Left ventricle myocardium inferior (tissue), 1 donor: ENCODE results near the gene PLEKHG3. TPM values are rescaled to one million over a fixed set of nuclear protein-coding genes. Genes with fewer than 3 reads are reported as not detected.
A peak's percentile ranks its signal among the peaks of the same experiment; 100 is the strongest.

Experiments
- DNase-seq: peaks from one replicate; pipeline ENCODE4 v3.0.0-alpha.2; 2020
- H3K27ac ChIP-seq: fragments of 200-600 bp; replicated peaks from 2 replicates; pipeline ENCODE4 v1.8.0; 2021
- H3K27me3 ChIP-seq: fragments of 200-600 bp; 2 replicates; pipeline ENCODE4 v1.8.0; 2021; ENCODE audit warnings: low read depth
- H3K36me3 ChIP-seq: fragments of 200-600 bp; 2 replicates; pipeline ENCODE4 v1.8.0; 2021
- H3K4me1 ChIP-seq: fragments of 200-600 bp; 2 replicates; pipeline ENCODE4 v1.8.0; 2021
- H3K4me3 ChIP-seq: fragments of 200-600 bp; 2 replicates; pipeline ENCODE4 v1.8.0; 2021; ENCODE audit warnings: mild to moderate bottlenecking, moderate library complexity
- H3K9me3 ChIP-seq: fragments of 200-600 bp; replicated peaks from 2 replicates; pipeline ENCODE4 v1.8.0; 2021
- intact Hi-C: fragments of 100-400 bp; cut with micrococcal nuclease; formaldehyde crosslinking; loops from one replicate; pipeline ENCODE4 v1.11.0; 2022
- total RNA-seq: library from RNA; stranded (reverse); fragmentation: NEBNext Ultra II Directional; extraction: Animal tissue kit (Norgen Biotek cat#: 25700); gene quantifications from one replicate; pipeline ENCODE4 v1.2.1, GENCODE V29; 2021
- TF ChIP-seq, protein P1 (sequence below): fragments of 200-600 bp; IDR thresholded peaks from 2 replicates; pipeline ENCODE4 v1.8.0; 2021; ENCODE audit warnings: antibody characterized with exemption, mild to moderate bottlenecking, borderline replicate concordance
- donor health status: DM: no; HTN: yes; CAD: no; lungs with severe emphysema.

PLEKHG3 gene
- total RNA-seq, 1 donor from 2014 or later: 16.5 TPM

DNA sequence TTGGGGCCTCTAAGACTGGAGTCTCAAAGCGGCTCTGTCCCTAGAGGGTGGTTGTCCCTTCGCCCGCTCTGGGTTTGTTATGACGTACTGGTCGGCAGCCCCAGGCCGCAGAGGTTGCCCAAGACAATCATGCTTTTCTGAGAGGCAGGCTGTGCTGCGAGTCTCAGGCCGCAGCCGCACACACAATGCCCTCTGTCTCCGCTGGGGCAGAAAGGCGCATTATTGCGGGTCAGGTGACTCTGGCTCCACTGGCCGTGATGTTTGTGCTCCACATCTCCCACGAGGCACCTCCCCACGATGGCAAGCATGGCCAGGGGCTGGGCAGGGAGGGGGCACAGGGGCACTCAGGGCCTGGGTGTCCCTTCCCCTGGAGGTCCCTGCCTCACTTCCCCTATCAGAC is 21.0 kb upstream of the PLEKHG3 start:
- Histone ChIP-seq H3K9me3 (no peaks in the 10 kb centered on the region), H3K4me1 (peaks cover 30% of the 10 kb centered on the region), H3K27ac (peak overlapping the region; percentile 80), H3K27me3 (no peaks in the 10 kb centered on the region), H3K4me3 (no peak overlapping the region), H3K36me3 (no peaks in the 10 kb centered on the region)
- TF ChIP-seq, protein P1, sequence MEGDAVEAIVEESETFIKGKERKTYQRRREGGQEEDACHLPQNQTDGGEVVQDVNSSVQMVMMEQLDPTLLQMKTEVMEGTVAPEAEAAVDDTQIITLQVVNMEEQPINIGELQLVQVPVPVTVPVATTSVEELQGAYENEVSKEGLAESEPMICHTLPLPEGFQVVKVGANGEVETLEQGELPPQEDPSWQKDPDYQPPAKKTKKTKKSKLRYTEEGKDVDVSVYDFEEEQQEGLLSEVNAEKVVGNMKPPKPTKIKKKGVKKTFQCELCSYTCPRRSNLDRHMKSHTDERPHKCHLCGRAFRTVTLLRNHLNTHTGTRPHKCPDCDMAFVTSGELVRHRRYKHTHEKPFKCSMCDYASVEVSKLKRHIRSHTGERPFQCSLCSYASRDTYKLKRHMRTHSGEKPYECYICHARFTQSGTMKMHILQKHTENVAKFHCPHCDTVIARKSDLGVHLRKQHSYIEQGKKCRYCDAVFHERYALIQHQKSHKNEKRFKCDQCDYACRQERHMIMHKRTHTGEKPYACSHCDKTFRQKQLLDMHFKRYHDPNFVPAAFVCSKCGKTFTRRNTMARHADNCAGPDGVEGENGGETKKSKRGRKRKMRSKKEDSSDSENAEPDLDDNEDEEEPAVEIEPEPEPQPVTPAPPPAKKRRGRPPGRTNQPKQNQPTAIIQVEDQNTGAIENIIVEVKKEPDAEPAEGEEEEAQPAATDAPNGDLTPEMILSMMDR: no peak
- intact Hi-C loops: no loop called here
- no peak for DNase-seq

DNA sequence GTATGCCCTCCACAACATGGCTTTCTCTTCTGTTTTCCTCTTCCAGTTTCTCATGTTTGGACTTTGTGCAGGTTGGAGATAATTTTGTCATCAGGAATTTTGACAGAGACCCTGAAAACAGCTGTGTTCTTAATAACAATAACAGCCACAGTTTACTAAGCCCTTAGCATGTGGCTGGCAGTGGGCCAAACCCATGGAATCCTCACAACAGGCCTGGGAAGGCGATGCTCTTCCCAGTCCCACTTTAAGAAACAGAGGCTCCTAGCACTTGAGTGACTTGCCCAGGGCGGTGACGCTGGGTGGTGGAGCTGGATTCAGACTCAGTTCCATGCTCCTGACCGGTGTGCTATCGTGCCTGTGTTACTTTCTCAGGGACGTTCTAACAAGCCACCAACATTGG is 20.1 kb upstream of the PLEKHG3 start:
- Histone ChIP-seq H3K36me3 (no peaks in the 10 kb centered on the region), H3K4me1 (peaks cover 30% of the 10 kb centered on the region), H3K27me3 (no peaks in the 10 kb centered on the region), H3K9me3 (no peaks in the 10 kb centered on the region), H3K4me3 (no peak overlapping the region), H3K27ac (peak overlapping the region; percentile 80)
- peak; percentile 65 for DNase-seq
- intact Hi-C loops: no loop called here
- TF ChIP-seq, protein P1: no peak

DNA sequence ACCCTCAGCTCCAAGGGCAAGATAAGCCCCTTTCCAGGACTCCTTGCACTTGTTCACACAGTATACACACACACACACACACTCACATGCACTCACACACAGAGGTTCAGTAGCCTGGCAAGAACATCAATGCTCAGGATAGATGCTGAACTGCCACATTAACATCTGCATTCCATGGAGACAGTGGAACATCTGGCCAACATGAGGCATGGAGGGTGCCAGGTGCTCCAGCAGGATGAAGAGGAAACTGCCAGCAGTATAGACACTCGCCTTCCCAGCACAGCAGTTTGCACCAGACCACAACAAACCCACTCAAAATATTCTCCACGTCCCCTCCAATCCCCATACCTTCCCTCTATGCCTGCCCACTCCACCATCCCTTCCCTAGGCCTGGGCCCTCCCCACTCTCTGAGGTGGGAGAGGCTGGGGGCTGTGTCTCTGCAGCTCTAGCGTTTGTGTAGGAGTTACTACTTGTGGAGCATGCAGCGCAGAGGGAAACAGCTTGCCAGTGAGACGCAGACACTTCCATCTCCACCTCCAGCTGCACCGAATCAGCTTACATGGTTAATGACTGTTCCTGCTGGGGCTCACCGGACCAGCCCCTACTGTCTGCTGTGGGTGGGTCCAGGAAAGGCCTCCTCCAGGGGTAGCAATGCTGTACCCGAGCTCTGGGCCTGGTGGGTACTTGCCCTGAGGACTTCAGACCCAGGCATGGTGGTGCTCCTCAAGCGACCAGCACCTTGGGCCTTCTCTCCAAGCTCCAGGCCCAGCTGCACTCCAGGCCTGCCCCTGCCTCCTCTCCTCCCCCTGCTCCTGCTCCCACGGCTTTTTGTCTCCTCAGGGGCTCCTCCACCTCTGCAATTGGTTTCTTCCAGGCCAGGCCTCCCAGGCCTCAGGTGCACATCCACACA is 18.6 kb upstream of the PLEKHG3 start:
- DNase-seq: no peak
- no peaks in the 10 kb centered on the region for H3K27me3 ChIP-seq
- no peaks in the 10 kb centered on the region for H3K36me3 ChIP-seq
- no peaks in the 10 kb centered on the region for H3K9me3 ChIP-seq
- H3K27ac ChIP-seq: no peak overlapping the region
- no peak overlapping the region for H3K4me3 ChIP-seq
- intact Hi-C loops: no loop called here
- TF ChIP-seq, protein P1: no peak
- peaks cover 30% of the 10 kb centered on the region for H3K4me1 ChIP-seq

DNA sequence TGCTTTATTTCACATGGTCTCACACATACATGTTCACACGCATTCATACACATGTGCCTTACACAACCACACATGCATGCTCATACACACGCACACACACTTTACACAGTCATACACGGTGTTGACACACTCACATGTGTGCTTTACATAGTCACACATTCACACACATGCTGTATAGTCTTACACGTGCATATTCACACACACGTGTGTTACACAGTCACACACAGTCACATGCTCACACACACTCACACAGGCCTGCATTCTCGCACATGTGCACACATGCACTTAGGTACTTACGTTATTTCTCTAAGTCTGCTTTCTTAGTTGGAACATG is 18.0 kb upstream of the PLEKHG3 start:
- TF ChIP-seq, protein P1: no peak
- intact Hi-C loops: no loop called here
- H3K27ac ChIP-seq: no peak overlapping the region
- no peaks in the 10 kb centered on the region for H3K9me3 ChIP-seq
- no peaks in the 10 kb centered on the region for H3K27me3 ChIP-seq
- H3K4me1 ChIP-seq: peaks cover 27% of the 10 kb centered on the region
- H3K4me3 ChIP-seq: no peak overlapping the region
- DNase-seq: no peak
- no peaks in the 10 kb centered on the region for H3K36me3 ChIP-seq

DNA sequence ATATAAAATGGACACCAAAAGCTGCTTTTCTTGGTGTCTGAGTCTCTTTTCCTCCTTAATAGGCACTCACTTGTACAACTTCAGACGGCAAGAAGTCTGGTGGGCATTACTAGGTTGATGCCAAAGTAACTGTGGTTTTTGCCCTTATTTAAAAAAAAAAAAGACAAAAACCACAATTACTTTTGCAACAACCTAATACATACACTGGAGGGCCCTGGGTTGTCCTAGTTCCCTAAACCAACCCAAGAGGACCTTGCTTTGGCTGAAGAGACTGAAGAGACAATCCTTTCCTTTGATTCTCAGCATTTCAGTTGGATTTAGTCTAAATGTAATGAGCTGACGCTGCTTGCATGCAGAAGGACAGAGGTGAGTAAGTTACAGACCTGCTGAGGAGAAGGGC is 16.2 kb upstream of the PLEKHG3 start:
- H3K36me3 ChIP-seq: no peaks in the 10 kb centered on the region
- no peak overlapping the region for H3K27ac ChIP-seq
- TF ChIP-seq, protein P1: no peak
- intact Hi-C loops: no loop called here
- H3K4me3 ChIP-seq: no peak overlapping the region
- DNase-seq: no peak
- H3K4me1 ChIP-seq: peaks cover 22% of the 10 kb centered on the region
- H3K9me3 ChIP-seq: no peaks in the 10 kb centered on the region
- H3K27me3 ChIP-seq: no peaks in the 10 kb centered on the region
